ENCODE measurements around the gene SLC26A1. TPM values are rescaled to one million over a fixed set of nuclear protein-coding genes. Genes with fewer than 3 reads are reported as not detected.
A peak's percentile ranks its signal among the peaks of the same experiment; 100 is the strongest.

The SLC26A1 gene
- total RNA-seq, 4 donors from 2014 or later = 0.30 TPM; not detected in 3

DNA sequence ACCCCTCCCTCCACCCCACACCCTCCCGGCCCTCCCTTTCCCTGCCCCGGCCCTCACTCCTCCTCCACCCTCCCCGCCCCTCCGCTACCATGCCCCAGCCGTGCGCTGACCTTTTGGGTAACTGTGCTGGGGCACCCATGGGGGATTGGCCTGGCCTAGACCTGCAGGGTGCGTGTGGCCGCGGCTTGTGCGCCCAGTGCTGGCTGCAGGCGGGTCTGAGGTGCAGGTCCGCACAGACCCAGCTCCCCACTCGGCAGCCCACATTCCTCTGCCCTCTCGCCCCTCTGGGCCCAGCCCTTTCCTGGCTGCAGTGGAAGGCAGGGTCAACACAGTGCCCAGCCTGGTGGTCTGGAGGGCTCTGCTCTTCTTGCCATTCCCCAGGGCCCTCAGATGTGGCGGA lies 42.9 kb upstream of the SLC26A1 start:
- Histone ChIP-seq H3K27ac (no peak overlapping the region), H3K36me3 (no peaks in the 10 kb centered on the region), H3K4me3 (no peak overlapping the region), H3K27me3 (peaks cover 24% of the 10 kb centered on the region), H3K9me3 (no peaks in the 10 kb centered on the region), H3K4me1 (peaks cover 45% of the 10 kb centered on the region)
- WGBS = no CpG with 5 or more reads among the region's 15 CpGs
- no peak for DNase-seq (ENCODE audit: low spot score in 2 of 2)
- TF ChIP-seq, protein P1, sequence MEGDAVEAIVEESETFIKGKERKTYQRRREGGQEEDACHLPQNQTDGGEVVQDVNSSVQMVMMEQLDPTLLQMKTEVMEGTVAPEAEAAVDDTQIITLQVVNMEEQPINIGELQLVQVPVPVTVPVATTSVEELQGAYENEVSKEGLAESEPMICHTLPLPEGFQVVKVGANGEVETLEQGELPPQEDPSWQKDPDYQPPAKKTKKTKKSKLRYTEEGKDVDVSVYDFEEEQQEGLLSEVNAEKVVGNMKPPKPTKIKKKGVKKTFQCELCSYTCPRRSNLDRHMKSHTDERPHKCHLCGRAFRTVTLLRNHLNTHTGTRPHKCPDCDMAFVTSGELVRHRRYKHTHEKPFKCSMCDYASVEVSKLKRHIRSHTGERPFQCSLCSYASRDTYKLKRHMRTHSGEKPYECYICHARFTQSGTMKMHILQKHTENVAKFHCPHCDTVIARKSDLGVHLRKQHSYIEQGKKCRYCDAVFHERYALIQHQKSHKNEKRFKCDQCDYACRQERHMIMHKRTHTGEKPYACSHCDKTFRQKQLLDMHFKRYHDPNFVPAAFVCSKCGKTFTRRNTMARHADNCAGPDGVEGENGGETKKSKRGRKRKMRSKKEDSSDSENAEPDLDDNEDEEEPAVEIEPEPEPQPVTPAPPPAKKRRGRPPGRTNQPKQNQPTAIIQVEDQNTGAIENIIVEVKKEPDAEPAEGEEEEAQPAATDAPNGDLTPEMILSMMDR (IDR thresholded peaks at IDR 0.05) = no peak
- TF ChIP-seq POLR2A (IDR thresholded peaks at IDR 0.05) = no peak
- no peak for TF ChIP-seq EP300 (IDR thresholded peaks at IDR 0.05)
- no peak for TF ChIP-seq POLR2AphosphoS5 (IDR thresholded peaks at IDR 0.05)

DNA sequence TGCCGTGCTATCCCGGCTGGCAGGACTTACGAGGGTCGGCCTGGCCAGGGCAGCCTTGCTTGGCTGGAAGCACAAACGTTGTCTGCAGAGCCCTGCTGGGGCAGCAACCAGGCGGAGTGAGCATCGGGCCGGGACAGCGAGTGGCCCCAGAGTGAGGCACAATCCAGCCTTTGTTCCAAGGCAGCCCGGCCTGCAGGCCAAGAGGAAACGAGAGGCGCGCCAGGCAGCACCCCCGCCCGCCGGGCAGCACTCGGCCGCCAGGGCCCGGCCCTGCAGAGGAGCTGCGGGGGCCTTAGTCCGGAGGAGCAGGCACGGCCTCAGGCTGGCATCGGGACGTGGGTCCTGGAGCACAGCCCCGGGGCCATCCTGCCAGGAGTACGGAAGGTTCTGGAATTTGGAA lies 42.3 kb upstream of the SLC26A1 start:
- WGBS = 31% methylated on average over 5 of the region's 26 CpGs

DNA sequence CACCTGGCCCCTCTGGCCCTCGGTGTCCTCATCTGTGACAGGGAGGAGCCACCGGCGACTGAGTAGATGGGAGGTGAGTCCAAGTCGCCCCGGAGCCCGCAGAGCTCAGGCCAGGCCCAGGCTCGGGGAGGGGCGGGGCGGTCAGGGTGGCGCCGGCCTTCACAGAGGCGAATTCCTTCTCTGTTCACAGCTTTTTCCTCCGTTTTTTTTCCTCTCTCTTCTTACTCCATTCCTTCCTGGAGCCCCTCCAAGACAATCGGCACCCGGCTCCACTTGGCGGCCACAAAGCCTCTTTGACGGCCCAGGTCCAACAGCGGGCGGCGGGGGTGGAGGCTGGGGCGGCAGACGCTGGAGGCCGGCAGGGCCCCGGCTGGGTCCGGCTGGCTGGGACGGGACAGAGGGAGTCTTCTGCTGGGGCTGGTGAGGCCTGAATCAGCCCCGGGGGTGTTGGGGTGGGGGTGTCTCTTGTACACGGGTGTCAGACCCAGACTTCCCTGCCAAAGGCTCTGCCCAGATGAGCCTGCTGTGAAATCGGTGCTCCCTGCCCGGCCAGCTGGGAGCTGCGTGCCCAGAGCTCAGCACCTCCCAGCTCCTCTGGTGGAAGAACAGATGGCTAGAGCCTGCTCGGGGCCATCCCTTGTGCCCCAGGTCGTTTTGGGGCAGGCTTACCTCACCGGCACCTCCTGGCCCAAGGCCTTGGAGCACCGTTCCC lies 40.8 kb upstream of the SLC26A1 start:
- 10% methylated on average over 20 of the region's 35 CpGs for WGBS
- Histone ChIP-seq H3K4me1 (peaks cover 24% of the 10 kb centered on the region), H3K4me3 (peak overlapping the region; percentile 22), H3K27me3 (peaks cover 34% of the 10 kb centered on the region), H3K36me3 (no peaks in the 10 kb centered on the region), H3K27ac (peak overlapping the region; percentile 19), H3K9me3 (no peaks in the 10 kb centered on the region)
- DNase-seq (ENCODE audit: low spot score in 2 of 2) = no peak
- no peak for TF ChIP-seq POLR2A (IDR thresholded peaks at IDR 0.05)
- no peak for TF ChIP-seq EP300 (IDR thresholded peaks at IDR 0.05)
- TF ChIP-seq POLR2AphosphoS5 (IDR thresholded peaks at IDR 0.05) = no peak
- TF ChIP-seq, protein P1 (IDR thresholded peaks at IDR 0.05) = no peak

More for the DNA sequence above, 42.3 kb upstream of the SLC26A1 start:
- TF ChIP-seq POLR2AphosphoS5 (IDR thresholded peaks at IDR 0.05) (no peak), EP300 (IDR thresholded peaks at IDR 0.05) (no peak), POLR2A (IDR thresholded peaks at IDR 0.05) (no peak)
- TF ChIP-seq, protein P1 (IDR thresholded peaks at IDR 0.05) = no peak
- no peaks in the 10 kb centered on the region for H3K36me3 ChIP-seq
- DNase-seq (ENCODE audit: low spot score in 2 of 2) = no peak
- no peaks in the 10 kb centered on the region for H3K9me3 ChIP-seq
- no peak overlapping the region for H3K27ac ChIP-seq
- H3K27me3 ChIP-seq = peaks cover 29% of the 10 kb centered on the region
- peaks cover 39% of the 10 kb centered on the region for H3K4me1 ChIP-seq
- no peak overlapping the region for H3K4me3 ChIP-seq

DNA sequence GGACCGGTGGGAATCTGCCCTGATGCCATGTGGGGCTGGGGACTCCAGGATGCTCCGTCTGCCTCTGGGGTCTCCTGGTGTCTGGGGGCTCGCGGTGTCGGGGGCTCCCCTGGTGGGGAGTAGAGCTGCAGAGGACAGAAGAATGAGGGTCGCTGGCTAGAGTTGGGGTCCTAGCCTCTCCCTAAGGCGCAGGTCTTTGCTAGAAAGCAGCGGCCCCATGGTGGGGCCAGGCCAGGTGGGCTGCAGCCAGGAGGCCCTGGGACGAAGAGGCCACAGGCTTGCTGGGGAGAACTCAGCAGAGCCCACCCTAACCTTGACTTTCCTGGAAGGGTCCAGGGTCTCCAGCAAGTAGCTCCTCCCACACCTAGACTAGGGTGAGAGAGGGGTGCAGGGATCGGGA lies 39.7 kb upstream of the SLC26A1 start:
- Histone ChIP-seq H3K27ac (no peak overlapping the region), H3K27me3 (peaks cover 40% of the 10 kb centered on the region), H3K4me3 (no peak overlapping the region), H3K9me3 (no peaks in the 10 kb centered on the region), H3K4me1 (peaks cover 23% of the 10 kb centered on the region), H3K36me3 (no peaks in the 10 kb centered on the region)
- no peak for TF ChIP-seq EP300 (IDR thresholded peaks at IDR 0.05)
- no CpG with 5 or more reads among the region's 10 CpGs for WGBS
- no peak for DNase-seq (ENCODE audit: low spot score in 2 of 2)

DNA sequence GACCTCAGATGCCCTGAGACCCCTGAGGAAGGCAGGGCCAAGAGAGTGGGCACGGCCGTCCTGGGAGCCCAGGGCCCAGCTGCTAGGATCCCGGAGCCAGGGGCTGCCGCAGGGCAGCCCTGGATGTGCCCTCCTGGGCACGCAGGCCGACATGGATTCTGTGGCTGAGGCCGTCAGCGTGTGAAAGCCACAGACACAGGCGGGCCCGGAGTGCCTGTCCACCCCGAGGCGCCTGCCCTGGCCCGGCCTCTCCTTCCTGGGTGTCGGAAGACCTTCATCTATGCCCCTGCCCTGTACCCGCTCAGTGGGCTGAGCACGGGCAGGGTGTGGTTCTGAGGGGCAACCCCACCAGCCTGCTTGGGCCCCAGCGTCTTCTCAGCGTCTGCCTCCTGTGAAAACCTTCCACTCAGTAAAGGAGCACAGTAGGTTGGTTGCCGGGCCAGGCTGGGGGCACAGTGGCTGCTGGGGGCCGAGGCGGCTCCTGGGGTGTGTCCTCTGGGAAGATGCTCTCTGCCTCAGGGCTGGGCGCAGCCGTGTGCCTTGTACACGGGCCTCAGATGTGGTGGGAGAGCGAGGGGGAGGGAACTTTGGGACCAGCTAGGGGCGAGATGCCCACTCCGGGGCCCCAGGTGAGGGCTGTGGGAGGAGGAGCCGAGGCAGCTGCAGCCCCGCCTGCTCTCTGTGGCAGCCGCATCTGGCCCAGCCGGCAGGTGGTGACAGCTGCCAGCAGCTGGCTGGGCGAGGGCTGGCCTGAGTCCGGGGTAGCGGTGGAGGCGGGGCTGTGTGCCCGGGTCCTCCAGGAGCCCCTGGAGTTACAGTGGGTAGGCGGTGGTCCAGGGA lies 39.0 kb upstream of the SLC26A1 start:
- no peak overlapping the region for H3K4me3 ChIP-seq
- TF ChIP-seq POLR2AphosphoS5 (IDR thresholded peaks at IDR 0.05) = no peak
- TF ChIP-seq POLR2A (IDR thresholded peaks at IDR 0.05) = no peak
- TF ChIP-seq, protein P1 (IDR thresholded peaks at IDR 0.05) = peak in 1 of 2 donors; percentile 5
- WGBS = 60% methylated on average over 10 of the region's 37 CpGs
- no peaks in the 10 kb centered on the region for H3K36me3 ChIP-seq
- no peak overlapping the region for H3K27ac ChIP-seq
- H3K4me1 ChIP-seq = peaks cover 23% of the 10 kb centered on the region
- H3K27me3 ChIP-seq = peaks cover 40% of the 10 kb centered on the region
- no peak for DNase-seq (ENCODE audit: low spot score in 2 of 2)
- no peaks in the 10 kb centered on the region for H3K9me3 ChIP-seq

All from suprapubic skin (tissue), 4 donors.